AG04450 (cell line): Measurements from ENCODE around the gene KLHL25. TPM values are rescaled to one million over a fixed set of nuclear protein-coding genes. Genes with fewer than 3 reads are reported as not detected.

Experiments
- CTCF ChIA-PET: fragments of 300-600, 350-600 bp; formaldehyde crosslinking; extraction: SDS; loops from one replicate; lab custom pipeline; 2022; ENCODE audit warnings: antibody characterized with exemption, inconsistent platforms; lab: Charles Lee
- POLR2A ChIA-PET: fragments of 350-600 bp; formaldehyde crosslinking; extraction: SDS; loops from one replicate; lab custom pipeline; 2021; ENCODE audit warnings: antibody characterized with exemption, inconsistent platforms; lab: Yijun Ruan, JAX
- DNase-seq: peaks from one replicate; pipeline ENCODE4 v3.0.0-alpha.2; 2011; ENCODE audit warnings: low read depth, low spot score
- H3K27ac ChIP-seq: one replicate; pipeline ENCODE4 v1.5.1; 2012; ENCODE audit warnings: low read depth, low read length, control low read depth
- H3K27me3 ChIP-seq: one replicate; pipeline ENCODE4 v1.6.0; 2012; ENCODE audit warnings: low read length; ENCODE audit not compliant: control insufficient read depth, insufficient read depth
- H3K4me3 ChIP-seq: 2 replicates; pipeline ENCODE4 v1.5.1; 2011; ENCODE audit warnings: mild to moderate bottlenecking, low read depth, low read length, control low read depth
- H3K9me3 ChIP-seq: 2 replicates; pipeline ENCODE4 v1.5.1; 2012; ENCODE audit warnings: low read length; ENCODE audit not compliant: control insufficient read depth, insufficient read depth
- CTCF ChIP-seq: IDR thresholded peaks from 2 replicates; pipeline ENCODE4 v1.5.1; 2011; ENCODE audit warnings: low read depth, low read length, control low read depth, inconsistent platforms
- polyA plus RNA-seq: library from polyadenylated mRNA; depleted of rRNA; stranded (reverse); fragments of >200 nt; gene quantifications from 2 replicates; pipeline ENCODE4 v1.2.3, GENCODE V29; 2011

Gene KLHL25
- polyA plus RNA-seq, 1 experiment = 2.9 TPM

- CTCF ChIA-PET = interaction anchor here (0.7 to 1.4 kb wide), 3 partner anchors 14 to 429 kb away, joined by 3 to 4 read pairs (median 4); no protein-coding TSS in a partner anchor
- Histone ChIP-seq H3K9me3 (no peaks in the 10 kb centered on the region), H3K27ac (no peak overlapping the region), H3K4me3 (no peak overlapping the region), H3K27me3 (no peaks in the 10 kb centered on the region)
- DNase-seq = no peak
- POLR2A ChIA-PET = no interaction called here
- TF ChIP-seq CTCF = no peak
Observed at GRCh38 chr15:85725564-85725963, 69.2 kb downstream of the KLHL25 start.

GRCh38 chr15:85725019-85725418, 69.7 kb downstream of the KLHL25 start:
- ChIA-PET CTCF (interaction anchor here (1.1 to 1.4 kb wide), 3 partner anchors 106 to 428 kb away, joined by 3 to 4 read pairs (median 4); no protein-coding TSS in a partner anchor), POLR2A (no interaction called here)
- Histone ChIP-seq H3K27me3 (no peaks in the 10 kb centered on the region), H3K9me3 (no peaks in the 10 kb centered on the region), H3K4me3 (no peak overlapping the region), H3K27ac (no peak overlapping the region)
- DNase-seq = no peak
- TF ChIP-seq CTCF = no peak

- H3K9me3 ChIP-seq = no peaks in the 10 kb centered on the region
- H3K27me3 ChIP-seq = no peaks in the 10 kb centered on the region
- no peak overlapping the region for H3K27ac ChIP-seq
- ChIA-PET CTCF (interaction anchor here (1.4 to 2.1 kb wide), 3 partner anchors 107 to 428 kb away, joined by 3 to 9 read pairs (median 4); no protein-coding TSS in a partner anchor), POLR2A (no interaction called here)
- no peak for TF ChIP-seq CTCF
- H3K4me3 ChIP-seq = no peak overlapping the region
- no peak for DNase-seq
Observed at GRCh38 chr15:85723960-85724945, 70.5 kb downstream of the KLHL25 start.

GRCh38 chr15:85722374-85723152, 72.2 kb downstream of the KLHL25 start:
- ChIA-PET POLR2A (no interaction called here), CTCF (interaction anchor here (2.1 kb wide), 1 partner anchor 118 kb away, joined by 9 read pairs; no protein-coding TSS in a partner anchor)
- Histone ChIP-seq H3K9me3 (no peaks in the 10 kb centered on the region), H3K4me3 (no peak overlapping the region), H3K27ac (no peak overlapping the region), H3K27me3 (no peaks in the 10 kb centered on the region)
- no peak for DNase-seq
- TF ChIP-seq CTCF = no peak
